Measurements from ENCODE around the gene TMC6. TPM values are rescaled to one million over a fixed set of nuclear protein-coding genes. Genes with fewer than 3 reads are reported as not detected.

TMC6 gene
- total and polyA plus RNA-seq, 2 experiments from 2014 or later = 50.0 to 72.2 TPM

DNA sequence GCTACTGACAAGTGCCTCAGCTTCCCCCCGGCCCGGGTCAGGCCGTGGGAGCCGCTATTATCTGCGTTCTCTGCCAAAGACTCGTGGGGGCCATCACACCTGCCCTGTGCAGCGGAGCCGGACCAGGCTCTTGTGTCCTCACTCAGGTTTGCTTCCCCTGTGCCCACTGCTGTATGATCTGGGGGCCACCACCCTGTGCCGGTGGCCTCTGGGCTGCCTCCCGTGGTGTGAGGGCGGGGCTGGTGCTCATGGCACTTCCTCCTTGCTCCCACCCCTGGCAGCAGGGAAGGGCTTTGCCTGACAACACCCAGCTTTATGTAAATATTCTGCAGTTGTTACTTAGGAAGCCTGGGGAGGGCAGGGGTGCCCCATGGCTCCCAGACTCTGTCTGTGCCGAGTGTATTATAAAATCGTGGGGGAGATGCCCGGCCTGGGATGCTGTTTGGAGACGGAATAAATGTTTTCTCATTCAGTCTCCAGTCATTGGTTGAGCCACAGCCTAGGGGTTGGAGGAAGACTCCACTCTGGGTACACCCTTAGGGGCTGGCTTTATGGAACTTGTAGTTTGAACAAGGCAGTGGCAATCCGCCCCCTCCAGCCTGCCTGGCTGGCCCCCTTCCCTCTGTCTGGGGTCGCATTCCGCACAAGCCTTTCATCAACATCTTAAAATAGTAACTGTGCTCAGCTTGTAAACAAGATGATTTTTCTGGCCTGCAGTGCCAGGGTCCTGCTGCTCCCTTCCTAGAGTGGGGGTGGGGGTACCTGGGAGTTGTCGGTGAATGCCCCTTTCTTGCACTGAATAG lies 43.9 kb upstream of the TMC6 start:
- peaks cover 48% of the 10 kb centered on the region for H3K36me3 Mint-ChIP-seq (ENCODE audit: low read depth)
- peak overlapping the region; percentile 7; the same call in 1 of the 3 replicates for H3K4me3 Mint-ChIP-seq
- peak overlapping the region; percentile 3; the same call in 1 of the 2 replicates for H3K4me2 ChIP-seq
- H3K27ac ChIP-seq (ENCODE audit: low read depth) = peak overlapping the region; percentile 66; the same call in 1 of the 2 replicates
- peak overlapping the region; percentile 78; the same call in 1 of the 2 replicates for H3K27ac Mint-ChIP-seq
- peak; percentile 2 for ATAC-seq
- peaks cover 16% of the 10 kb centered on the region; the same call in 1 of the 2 replicates for H3F3A ChIP-seq (replicated peaks; ENCODE audit: low read depth)
- peaks cover 13% of the 10 kb centered on the region for H4K20me1 ChIP-seq (replicated peaks; ENCODE audit: insufficient read depth)
- H3K79me2 ChIP-seq (replicated peaks; ENCODE audit: insufficient read depth) = no peaks in the 10 kb centered on the region
- peaks cover 21% of the 10 kb centered on the region for H3K4me1 ChIP-seq (ENCODE audit: insufficient read depth)
- DNase-seq (ENCODE audit: low spot score) = no peak
- H2AFZ ChIP-seq = no peak overlapping the region
- peaks cover 31% of the 10 kb centered on the region for H3K27me3 Mint-ChIP-seq (ENCODE audit: insufficient read depth, low read depth, poor library complexity)
- peaks cover 53% of the 10 kb centered on the region for H3K4me1 Mint-ChIP-seq
- no peak overlapping the region for H3K4me3 ChIP-seq
- no peaks in the 10 kb centered on the region for H3K9me2 ChIP-seq (ENCODE audit: insufficient read depth)
- no peaks in the 10 kb centered on the region; the same call in 1 of the 3 replicates for H3K9me3 Mint-ChIP-seq
- TF ChIP-seq CREB1 (CRISPR knock-in tag; IDR thresholded peaks at IDR 0.05; ENCODE audit: low read depth) (no peak), ZNF331 (CRISPR knock-in tag; IDR thresholded peaks at IDR 0.05; ENCODE audit: low read depth) (no peak), ZNF114 (CRISPR knock-in tag; IDR thresholded peaks at IDR 0.05) (no peak), STAT1 (IDR thresholded peaks at IDR 0.05; ENCODE audit: unreplicated experiment) (no peak), NANOG (IDR thresholded peaks at IDR 0.05; ENCODE audit: borderline replicate concordance) (no peak), EZH2phosphoT487 (IDR thresholded peaks at IDR 0.05; ENCODE audit: unreplicated experiment) (no peak), JUNB (IDR thresholded peaks at IDR 0.05; ENCODE audit: unreplicated experiment) (no peak), POLR2AphosphoS5 (IDR thresholded peaks at IDR 0.05; ENCODE audit: low read depth) (no peak; the same call in none of the 2 replicates), EZH2 (IDR thresholded peaks at IDR 0.05; ENCODE audit: low read depth, unreplicated experiment) (no peak)
- TF ChIP-seq, protein P1, sequence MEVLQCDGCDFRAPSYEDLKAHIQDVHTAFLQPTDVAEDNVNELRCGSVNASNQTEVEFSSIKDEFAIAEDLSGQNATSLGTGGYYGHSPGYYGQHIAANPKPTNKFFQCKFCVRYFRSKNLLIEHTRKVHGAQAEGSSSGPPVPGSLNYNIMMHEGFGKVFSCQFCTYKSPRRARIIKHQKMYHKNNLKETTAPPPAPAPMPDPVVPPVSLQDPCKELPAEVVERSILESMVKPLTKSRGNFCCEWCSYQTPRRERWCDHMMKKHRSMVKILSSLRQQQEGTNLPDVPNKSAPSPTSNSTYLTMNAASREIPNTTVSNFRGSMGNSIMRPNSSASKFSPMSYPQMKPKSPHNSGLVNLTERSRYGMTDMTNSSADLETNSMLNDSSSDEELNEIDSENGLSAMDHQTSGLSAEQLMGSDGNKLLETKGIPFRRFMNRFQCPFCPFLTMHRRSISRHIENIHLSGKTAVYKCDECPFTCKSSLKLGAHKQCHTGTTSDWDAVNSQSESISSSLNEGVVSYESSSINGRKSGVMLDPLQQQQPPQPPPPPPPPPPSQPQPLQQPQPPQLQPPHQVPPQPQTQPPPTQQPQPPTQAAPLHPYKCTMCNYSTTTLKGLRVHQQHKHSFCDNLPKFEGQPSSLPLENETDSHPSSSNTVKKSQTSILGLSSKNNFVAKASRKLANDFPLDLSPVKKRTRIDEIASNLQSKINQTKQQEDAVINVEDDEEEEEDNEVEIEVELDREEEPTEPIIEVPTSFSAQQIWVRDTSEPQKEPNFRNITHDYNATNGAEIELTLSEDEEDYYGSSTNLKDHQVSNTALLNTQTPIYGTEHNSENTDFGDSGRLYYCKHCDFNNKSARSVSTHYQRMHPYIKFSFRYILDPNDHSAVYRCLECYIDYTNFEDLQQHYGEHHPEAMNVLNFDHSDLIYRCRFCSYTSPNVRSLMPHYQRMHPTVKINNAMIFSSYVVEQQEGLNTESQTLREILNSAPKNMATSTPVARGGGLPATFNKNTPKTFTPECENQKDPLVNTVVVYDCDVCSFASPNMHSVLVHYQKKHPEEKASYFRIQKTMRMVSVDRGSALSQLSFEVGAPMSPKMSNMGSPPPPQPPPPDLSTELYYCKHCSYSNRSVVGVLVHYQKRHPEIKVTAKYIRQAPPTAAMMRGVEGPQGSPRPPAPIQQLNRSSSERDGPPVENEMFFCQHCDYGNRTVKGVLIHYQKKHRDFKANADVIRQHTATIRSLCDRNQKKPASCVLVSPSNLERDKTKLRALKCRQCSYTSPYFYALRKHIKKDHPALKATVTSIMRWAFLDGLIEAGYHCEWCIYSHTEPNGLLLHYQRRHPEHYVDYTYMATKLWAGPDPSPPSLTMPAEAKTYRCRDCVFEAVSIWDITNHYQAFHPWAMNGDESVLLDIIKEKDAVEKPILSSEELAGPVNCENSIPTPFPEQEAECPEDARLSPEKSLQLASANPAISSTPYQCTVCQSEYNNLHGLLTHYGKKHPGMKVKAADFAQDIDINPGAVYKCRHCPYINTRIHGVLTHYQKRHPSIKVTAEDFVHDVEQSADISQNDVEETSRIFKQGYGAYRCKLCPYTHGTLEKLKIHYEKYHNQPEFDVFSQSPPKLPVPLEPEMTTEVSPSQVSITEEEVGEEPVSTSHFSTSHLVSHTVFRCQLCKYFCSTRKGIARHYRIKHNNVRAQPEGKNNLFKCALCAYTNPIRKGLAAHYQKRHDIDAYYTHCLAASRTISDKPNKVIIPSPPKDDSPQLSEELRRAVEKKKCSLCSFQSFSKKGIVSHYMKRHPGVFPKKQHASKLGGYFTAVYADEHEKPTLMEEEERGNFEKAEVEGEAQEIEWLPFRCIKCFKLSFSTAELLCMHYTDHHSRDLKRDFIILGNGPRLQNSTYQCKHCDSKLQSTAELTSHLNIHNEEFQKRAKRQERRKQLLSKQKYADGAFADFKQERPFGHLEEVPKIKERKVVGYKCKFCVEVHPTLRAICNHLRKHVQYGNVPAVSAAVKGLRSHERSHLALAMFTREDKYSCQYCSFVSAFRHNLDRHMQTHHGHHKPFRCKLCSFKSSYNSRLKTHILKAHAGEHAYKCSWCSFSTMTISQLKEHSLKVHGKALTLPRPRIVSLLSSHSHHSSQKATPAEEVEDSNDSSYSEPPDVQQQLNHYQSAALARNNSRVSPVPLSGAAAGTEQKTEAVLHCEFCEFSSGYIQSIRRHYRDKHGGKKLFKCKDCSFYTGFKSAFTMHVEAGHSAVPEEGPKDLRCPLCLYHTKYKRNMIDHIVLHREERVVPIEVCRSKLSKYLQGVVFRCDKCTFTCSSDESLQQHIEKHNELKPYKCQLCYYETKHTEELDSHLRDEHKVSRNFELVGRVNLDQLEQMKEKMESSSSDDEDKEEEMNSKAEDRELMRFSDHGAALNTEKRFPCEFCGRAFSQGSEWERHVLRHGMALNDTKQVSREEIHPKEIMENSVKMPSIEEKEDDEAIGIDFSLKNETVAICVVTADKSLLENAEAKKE (CRISPR knock-in tag; IDR thresholded peaks at IDR 0.05) = no peak
- TF ChIP-seq, protein P2, sequence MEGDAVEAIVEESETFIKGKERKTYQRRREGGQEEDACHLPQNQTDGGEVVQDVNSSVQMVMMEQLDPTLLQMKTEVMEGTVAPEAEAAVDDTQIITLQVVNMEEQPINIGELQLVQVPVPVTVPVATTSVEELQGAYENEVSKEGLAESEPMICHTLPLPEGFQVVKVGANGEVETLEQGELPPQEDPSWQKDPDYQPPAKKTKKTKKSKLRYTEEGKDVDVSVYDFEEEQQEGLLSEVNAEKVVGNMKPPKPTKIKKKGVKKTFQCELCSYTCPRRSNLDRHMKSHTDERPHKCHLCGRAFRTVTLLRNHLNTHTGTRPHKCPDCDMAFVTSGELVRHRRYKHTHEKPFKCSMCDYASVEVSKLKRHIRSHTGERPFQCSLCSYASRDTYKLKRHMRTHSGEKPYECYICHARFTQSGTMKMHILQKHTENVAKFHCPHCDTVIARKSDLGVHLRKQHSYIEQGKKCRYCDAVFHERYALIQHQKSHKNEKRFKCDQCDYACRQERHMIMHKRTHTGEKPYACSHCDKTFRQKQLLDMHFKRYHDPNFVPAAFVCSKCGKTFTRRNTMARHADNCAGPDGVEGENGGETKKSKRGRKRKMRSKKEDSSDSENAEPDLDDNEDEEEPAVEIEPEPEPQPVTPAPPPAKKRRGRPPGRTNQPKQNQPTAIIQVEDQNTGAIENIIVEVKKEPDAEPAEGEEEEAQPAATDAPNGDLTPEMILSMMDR (conservative IDR thresholded peaks at IDR 0.05; ENCODE audit: low read depth in 2 of 2) = no peak
- TF ChIP-seq, protein P3, sequence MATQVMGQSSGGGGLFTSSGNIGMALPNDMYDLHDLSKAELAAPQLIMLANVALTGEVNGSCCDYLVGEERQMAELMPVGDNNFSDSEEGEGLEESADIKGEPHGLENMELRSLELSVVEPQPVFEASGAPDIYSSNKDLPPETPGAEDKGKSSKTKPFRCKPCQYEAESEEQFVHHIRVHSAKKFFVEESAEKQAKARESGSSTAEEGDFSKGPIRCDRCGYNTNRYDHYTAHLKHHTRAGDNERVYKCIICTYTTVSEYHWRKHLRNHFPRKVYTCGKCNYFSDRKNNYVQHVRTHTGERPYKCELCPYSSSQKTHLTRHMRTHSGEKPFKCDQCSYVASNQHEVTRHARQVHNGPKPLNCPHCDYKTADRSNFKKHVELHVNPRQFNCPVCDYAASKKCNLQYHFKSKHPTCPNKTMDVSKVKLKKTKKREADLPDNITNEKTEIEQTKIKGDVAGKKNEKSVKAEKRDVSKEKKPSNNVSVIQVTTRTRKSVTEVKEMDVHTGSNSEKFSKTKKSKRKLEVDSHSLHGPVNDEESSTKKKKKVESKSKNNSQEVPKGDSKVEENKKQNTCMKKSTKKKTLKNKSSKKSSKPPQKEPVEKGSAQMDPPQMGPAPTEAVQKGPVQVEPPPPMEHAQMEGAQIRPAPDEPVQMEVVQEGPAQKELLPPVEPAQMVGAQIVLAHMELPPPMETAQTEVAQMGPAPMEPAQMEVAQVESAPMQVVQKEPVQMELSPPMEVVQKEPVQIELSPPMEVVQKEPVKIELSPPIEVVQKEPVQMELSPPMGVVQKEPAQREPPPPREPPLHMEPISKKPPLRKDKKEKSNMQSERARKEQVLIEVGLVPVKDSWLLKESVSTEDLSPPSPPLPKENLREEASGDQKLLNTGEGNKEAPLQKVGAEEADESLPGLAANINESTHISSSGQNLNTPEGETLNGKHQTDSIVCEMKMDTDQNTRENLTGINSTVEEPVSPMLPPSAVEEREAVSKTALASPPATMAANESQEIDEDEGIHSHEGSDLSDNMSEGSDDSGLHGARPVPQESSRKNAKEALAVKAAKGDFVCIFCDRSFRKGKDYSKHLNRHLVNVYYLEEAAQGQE (IDR thresholded peaks at IDR 0.05; ENCODE audit: unreplicated experiment) = no peak
- TF ChIP-seq, protein P4, sequence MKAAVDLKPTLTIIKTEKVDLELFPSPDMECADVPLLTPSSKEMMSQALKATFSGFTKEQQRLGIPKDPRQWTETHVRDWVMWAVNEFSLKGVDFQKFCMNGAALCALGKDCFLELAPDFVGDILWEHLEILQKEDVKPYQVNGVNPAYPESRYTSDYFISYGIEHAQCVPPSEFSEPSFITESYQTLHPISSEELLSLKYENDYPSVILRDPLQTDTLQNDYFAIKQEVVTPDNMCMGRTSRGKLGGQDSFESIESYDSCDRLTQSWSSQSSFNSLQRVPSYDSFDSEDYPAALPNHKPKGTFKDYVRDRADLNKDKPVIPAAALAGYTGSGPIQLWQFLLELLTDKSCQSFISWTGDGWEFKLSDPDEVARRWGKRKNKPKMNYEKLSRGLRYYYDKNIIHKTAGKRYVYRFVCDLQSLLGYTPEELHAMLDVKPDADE (IDR thresholded peaks at IDR 0.05) = no peak
- no peaks in the 10 kb centered on the region for H3K27me3 ChIP-seq (ENCODE audit: insufficient read depth)
- no peaks in the 10 kb centered on the region for H3K36me3 ChIP-seq (ENCODE audit: insufficient read depth)
